ENCODE measurements around the gene ZNF892.
"Not testable (repeated sequence)": the region's sequence is repeated elsewhere in the genome, so short reads cannot be mapped to it uniquely, and the experiment has no call there.

Gene ZNF892

DNA sequence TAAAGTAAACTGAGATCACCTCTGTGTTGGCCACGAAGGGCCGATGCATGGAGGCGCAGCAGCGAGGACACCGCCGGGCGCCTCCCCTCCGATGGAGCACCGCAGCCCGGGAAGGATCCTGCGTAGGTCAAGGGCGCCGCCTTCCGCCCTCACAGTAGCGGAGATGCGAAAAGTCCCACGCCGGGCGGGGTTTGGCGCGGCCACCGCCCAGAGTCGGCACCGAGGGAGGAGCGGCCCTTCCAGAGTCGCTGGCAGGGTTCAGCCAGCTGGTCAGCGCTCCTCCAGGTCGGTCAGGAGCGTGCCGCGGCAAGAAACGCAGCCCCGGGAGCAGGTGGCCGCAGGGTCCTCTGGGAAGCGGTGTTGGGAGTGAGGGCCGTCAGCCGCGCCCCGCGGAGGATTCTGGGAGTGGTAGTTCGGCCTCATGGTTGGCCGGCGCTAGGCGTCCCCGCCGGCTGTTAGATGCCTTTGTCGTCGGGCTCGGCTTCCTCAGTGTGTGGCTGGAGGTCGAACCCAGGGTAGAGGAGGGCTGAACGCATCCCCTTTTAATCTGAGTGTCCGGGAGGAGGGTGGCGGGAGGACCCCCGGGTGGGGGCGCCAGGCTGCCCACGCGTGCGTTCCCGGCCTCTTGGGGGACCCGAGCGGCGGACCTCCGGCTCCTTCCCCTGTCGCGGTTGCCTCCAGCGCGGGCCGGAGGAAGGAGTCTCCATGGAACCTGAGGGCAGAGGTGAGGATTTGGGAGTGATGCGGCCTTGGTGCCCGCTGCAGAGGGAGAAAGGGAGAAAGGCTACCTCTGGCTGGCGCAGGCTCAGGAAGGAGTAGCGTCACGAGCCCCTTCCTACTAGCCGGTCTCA, at the start of gene ZNF892:
TSS of gene ZNF892 (plus strand) at position 411 of the 851 bp plus-strand sequence. CDS start at position 706, 295 bp downstream.
- H3K4me3 ChIP-seq (ENCODE audit: low read depth, low read length), result peak within 1 kb of the TSS; percentile 71
- DNase-seq (ENCODE audit: low read depth), result peak; percentile 62

DNA sequence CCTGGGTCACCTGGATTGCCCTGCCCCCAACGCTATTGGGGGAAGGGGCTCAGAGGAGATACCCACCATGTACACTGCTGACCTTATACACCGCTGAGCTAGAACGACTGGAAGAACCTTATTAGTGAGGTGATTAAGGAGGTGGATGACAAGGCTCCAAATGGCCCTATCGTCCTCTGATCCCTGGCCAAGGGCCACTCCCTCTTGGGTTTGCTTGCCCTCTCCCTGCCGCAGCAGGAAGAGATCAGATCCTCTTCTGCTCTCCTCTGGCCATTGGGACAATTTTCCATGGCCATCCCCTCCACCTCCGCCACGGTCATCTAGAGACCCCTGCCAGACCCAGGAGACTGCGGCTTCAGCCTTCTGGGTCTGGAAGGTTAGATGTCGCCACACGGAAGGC, 48.9 kb upstream of the ZNF892 start:
- peak overlapping the region; percentile 83 for H3K4me3 ChIP-seq (ENCODE audit: low read depth, low read length)
- DNase-seq (ENCODE audit: low read depth), result no peak

DNA sequence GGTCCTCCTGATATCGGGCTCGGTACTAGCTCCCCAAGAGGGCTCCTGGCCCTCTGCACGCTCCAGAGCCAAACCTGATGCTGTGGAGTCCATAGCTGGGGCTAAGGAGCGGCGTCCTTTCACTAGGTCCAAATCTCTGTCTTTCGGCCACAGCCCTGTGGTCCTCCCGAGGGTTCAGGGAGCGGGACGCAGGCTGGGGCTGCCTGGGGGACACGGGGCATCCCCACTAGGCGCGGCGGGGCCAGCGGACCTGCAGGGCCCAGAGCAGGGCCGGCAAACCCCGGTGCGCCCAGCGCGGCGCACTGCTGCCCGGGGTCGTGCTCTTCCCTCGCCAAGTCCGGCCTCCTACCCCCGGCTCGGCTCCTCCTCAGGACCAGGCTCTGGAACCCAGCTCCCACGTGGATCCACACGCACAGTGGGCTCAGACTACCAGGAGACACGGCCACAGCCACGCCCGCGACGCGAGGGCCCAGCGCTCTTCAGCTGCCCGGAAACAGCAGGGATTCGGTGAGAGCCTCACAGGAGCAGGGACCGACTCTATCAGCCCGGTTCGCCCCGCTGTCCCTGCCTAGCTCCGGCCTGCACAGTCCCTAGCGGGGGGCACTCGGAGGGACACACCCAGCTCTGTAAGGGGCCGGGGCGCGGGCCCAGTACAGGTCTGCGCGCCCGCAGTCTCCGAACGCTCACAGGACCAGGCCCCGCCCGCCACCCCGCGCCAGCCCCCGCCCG, 48.3 kb upstream of the ZNF892 start:
- peak overlapping the region; percentile 83 for H3K4me3 ChIP-seq (ENCODE audit: low read depth, low read length)
- DNase-seq (ENCODE audit: low read depth), result no peak

GRCh38 chr2:95159690-95160449, 47.5 kb upstream of the ZNF892 start, which contains the start of gene ZNF514:
Gene ZNF514, minus strand, starts transcription at chr2:95159848. Its CDS starts 6,595 bp downstream, at chr2:95153253.
- DNase-seq (ENCODE audit: low read depth), result no peak
- peak within 1 kb of the TSS; percentile 83 for H3K4me3 ChIP-seq (ENCODE audit: low read depth, low read length)

- H3K4me3 ChIP-seq (ENCODE audit: low read depth, low read length), result peak overlapping the region; percentile 96
- no peak for DNase-seq (ENCODE audit: low read depth)
Measured at GRCh38 chr2:95165030-95165370, 42.3 kb upstream of the ZNF892 start.

DNA sequence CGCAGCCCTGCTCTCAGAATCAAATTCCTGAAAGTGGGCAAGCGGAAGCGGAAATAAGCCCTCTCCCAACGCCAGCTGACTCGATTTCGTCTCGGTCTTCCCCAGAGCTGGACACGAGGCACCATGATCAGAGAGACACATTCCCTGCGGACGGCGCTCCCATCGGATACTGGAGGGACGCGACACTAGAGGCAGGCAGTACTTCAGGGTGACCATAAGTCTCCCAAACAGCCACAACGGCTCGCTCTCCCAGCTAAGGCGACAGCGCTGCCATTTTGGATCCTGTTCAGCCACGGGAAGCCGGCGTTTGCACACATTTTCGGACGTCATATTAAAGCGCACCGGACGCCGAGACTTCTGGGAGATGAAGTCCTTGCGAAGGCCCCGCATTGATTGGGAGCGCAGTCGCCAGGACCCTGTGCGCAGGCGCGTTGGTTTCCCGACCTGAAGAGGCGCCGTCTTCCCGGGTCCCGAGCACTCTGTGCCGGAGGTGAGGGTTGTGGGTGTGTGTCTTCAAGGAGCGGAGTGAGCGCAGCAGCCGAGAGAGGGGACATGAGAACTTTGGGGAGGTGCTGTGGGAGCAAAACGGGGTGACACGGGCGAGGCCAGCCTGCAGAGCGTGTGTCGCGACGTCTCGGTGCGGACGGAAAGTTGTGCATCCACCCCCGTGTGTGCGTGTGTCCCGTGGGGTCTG, 41.8 kb upstream of the ZNF892 start, which contains the start of gene ZNF2:
TSS of gene ZNF2 (plus strand) at position 439 of the 694 bp plus-strand sequence. CDS start 10,418 bp downstream, outside the sequence.
- DNase-seq (ENCODE audit: low read depth), result peak; percentile 89
- peak within 1 kb of the TSS; percentile 96 for H3K4me3 ChIP-seq (ENCODE audit: low read depth, low read length)

- DNase-seq (ENCODE audit: low read depth), result no peak
Measured at GRCh38 chr2:95166065-95166763, 41.1 kb upstream of the ZNF892 start.

DNA sequence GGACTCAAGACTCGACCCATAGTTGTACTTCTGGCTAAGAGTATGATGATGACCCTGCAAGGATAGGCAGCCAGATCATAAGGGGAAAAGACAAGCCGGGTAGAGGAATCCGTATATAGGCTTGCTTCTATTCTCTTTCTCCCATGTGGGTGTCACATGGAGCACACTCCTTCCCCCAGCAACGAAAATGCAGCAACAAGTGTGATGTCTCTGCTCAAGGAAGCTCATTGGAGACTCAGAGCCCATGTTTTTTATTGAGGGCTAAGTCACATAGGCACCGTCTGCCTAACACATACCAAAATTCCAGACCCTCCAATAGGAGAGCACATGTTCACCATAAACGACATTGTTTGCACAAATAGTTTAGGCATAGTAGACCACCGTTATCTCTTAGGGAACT, 35.4 kb upstream of the ZNF892 start:
- no peak for DNase-seq (ENCODE audit: low read depth)
- no peak overlapping the region for H3K4me3 ChIP-seq (ENCODE audit: low read depth, low read length)

More at GRCh38 chr2:95166065-95166763, 41.1 kb upstream of the ZNF892 start:
- peak overlapping the region; percentile 96 for H3K4me3 ChIP-seq (ENCODE audit: low read depth, low read length)

DNA sequence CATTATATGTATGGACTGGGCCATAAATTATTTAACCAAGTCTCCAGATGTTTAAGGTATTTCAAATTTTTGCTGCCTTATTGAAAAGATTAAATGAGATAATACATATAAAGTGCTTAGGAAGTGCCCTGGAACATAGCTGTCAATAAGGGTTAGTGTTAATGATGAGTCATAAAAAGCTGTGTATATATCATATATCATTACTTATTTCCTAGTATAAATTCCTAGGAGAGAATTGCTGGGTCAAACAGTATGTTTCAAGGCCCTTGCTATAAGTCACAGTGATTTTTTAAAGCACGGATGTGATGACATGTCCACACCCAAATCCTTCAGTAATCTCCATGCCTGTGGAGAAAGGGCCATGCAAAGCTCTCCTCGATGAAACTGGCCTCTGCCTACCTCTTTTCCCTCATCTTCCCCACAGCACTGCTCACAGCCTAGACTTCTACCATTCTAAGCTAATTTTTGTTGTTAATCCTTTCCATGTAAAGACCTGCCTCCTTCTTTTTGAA, 33.2 kb upstream of the ZNF892 start:
- no peak overlapping the region for H3K4me3 ChIP-seq (ENCODE audit: low read depth, low read length)
- no peak for DNase-seq (ENCODE audit: low read depth)

- no peak for DNase-seq (ENCODE audit: low read depth)
- no peak overlapping the region for H3K4me3 ChIP-seq (ENCODE audit: low read depth, low read length)
Measured at GRCh38 chr2:95179451-95179850, 27.9 kb upstream of the ZNF892 start.

GRCh38 chr2:95181774-95182173, 25.5 kb upstream of the ZNF892 start:
- no peak for DNase-seq (ENCODE audit: low read depth)

GRCh38 chr2:95185197-95185596, 22.1 kb upstream of the ZNF892 start:
- no peak overlapping the region for H3K4me3 ChIP-seq (ENCODE audit: low read depth, low read length)
- no peak for DNase-seq (ENCODE audit: low read depth)

More at GRCh38 chr2:95181774-95182173, 25.5 kb upstream of the ZNF892 start:
- H3K4me3 ChIP-seq (ENCODE audit: low read depth, low read length), result no peak overlapping the region

DNA sequence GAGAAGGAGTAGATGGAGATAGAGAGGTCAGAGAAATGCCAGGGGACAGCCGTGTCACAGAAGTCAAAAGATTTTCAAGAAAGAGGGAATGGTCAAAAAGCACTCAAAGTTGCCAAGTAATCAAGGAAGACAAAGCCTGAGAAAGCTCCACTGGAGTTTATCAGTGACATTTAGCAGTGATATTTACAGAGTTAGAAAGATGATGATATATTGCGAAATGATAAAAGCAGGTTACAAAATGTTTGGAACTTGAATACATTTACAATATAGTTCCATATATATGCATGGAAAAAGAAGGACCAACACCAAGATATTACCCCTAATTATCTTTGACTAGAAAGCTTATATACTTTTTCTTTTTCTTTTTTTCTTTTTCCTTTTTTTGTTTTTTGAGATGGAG, 21.3 kb upstream of the ZNF892 start:
- no peak for DNase-seq (ENCODE audit: low read depth)
- no peak overlapping the region for H3K4me3 ChIP-seq (ENCODE audit: low read depth, low read length)

DNA sequence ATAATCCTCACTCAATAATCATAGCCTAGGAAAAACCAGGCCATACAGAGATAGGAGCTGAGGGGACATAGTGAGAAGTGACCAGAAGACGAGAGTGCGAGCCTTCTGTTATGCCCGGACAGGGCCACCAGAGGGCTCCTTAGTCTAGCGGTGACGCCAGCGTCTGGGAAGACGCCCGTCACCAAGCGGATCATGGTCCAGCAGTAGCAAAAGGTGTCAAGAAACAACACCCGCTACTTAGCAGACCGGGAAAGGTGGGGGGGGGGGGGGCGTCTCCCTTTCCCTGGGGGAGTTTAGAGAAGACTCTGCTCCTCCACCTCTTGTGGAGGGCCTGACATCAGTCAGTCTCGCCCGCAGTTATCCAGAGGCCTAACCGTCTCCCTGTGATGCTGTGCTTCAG, 14.4 kb upstream of the ZNF892 start:
- DNase-seq (ENCODE audit: low read depth); H3K4me3 ChIP-seq (ENCODE audit: low read depth, low read length): not testable (repeated sequence)

- DNase-seq (ENCODE audit: low read depth), result no peak
- H3K4me3 ChIP-seq (ENCODE audit: low read depth, low read length), result no peak overlapping the region
Measured at GRCh38 chr2:95203911-95204310, 3.4 kb upstream of the ZNF892 start.

DNA sequence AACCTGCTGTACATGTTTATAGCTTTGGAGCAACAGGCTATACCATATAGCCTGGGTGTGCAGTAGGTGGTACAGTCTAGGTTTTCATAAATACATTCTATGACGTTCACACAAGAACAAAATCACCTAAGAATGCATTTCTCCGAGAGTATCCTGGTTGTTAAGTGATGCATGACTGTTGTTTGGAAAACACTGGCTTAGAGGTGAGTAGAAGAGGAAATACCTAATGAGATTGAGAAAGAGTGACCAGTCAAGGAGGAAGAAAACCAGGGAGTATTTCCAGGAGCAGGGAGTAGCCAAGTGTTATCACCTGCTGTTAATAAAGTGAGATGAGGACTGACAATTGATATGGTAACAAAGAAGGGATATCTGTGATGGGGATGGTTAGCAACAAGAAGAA, 2.9 kb upstream of the ZNF892 start:
- no peak for DNase-seq (ENCODE audit: low read depth)
- H3K4me3 ChIP-seq (ENCODE audit: low read depth, low read length), result no peak overlapping the region

- no peak for DNase-seq (ENCODE audit: low read depth)
- no peak overlapping the region for H3K4me3 ChIP-seq (ENCODE audit: low read depth, low read length)
Measured at GRCh38 chr2:95206096-95206495, 1.2 kb upstream of the ZNF892 start.

- no peak for DNase-seq (ENCODE audit: low read depth)
- peak overlapping the region; percentile 71 for H3K4me3 ChIP-seq (ENCODE audit: low read depth, low read length)
Measured at GRCh38 chr2:95208106-95208505, 785 bp downstream of the ZNF892 start.
